Neuronal stem cell (in vitro differentiated cells): ENCODE measurements around the gene RPAIN.

Source experiments
- DNase-seq: peaks from one replicate; pipeline ENCODE4 v3.0.0-alpha.2; 2013; ENCODE audit warnings: low spot score
- H2AFZ ChIP-seq: one replicate; pipeline ENCODE4 v1.6.1; 2013; ENCODE audit warnings: mild to moderate bottlenecking, low read length, inconsistent platforms
- H2AK5ac ChIP-seq: 2 replicates; pipeline ENCODE4 v1.6.1; 2013; ENCODE audit warnings: low read depth, mild to moderate bottlenecking, inconsistent platforms, low read length, moderate library complexity, mixed read lengths
- H2BK120ac ChIP-seq: 2 replicates; pipeline ENCODE4 v1.6.1; 2013; ENCODE audit warnings: low read depth, mild to moderate bottlenecking, inconsistent platforms, low read length, moderate library complexity, mixed read lengths
- H2BK12ac ChIP-seq: one replicate; pipeline ENCODE4 v1.6.1; 2013; ENCODE audit warnings: low read length, inconsistent platforms
- H2BK15ac ChIP-seq: 2 replicates; pipeline ENCODE4 v1.6.1; 2013; ENCODE audit warnings: mild to moderate bottlenecking, low read length, inconsistent platforms, mixed read lengths
- H2BK5ac ChIP-seq: one replicate; pipeline ENCODE4 v1.6.1; 2013; ENCODE audit warnings: inconsistent platforms, mild to moderate bottlenecking, low read length, moderate library complexity
- H3K14ac ChIP-seq: one replicate; pipeline ENCODE4 v1.6.1; 2013; ENCODE audit warnings: low read length, inconsistent platforms
- H3K18ac ChIP-seq: 2 replicates; pipeline ENCODE4 v1.6.1; 2013; ENCODE audit warnings: low read length, inconsistent platforms
- H3K23ac ChIP-seq: 2 replicates; pipeline ENCODE4 v1.6.1; 2013; ENCODE audit warnings: low read depth, mild to moderate bottlenecking, mixed read lengths, low read length, inconsistent platforms; ENCODE audit not compliant: poor library complexity
- H3K27ac ChIP-seq: replicated peaks from 3 replicates; pipeline ENCODE4 v1.5.1; 2013; ENCODE audit warnings: low read length, inconsistent platforms
- H3K27me3 ChIP-seq, 3 experiments: 2 replicates each; pipeline ENCODE4 v1.6.1; 2013; ENCODE audit warnings: low read length in 3 of 3, mild to moderate bottlenecking in 2 of 3, inconsistent platforms in 1 of 3, low read depth in 1 of 3, mixed read lengths in 1 of 3, moderate library complexity in 1 of 3; ENCODE audit not compliant: control insufficient read depth in 3 of 3, insufficient read depth in 3 of 3
- H3K36me3 ChIP-seq, 2 donors: replicated peaks in 1 of 2; 2 replicates each; pipeline ENCODE4 v1.6.1; 2013; ENCODE audit warnings: low read length in 2 of 2; ENCODE audit not compliant: control insufficient read depth in 2 of 2, insufficient read depth in 2 of 2
- H3K4ac ChIP-seq: 2 replicates; pipeline ENCODE4 v1.6.1; 2013; ENCODE audit warnings: inconsistent platforms, mild to moderate bottlenecking, low read length, moderate library complexity
- H3K4me1 ChIP-seq, 2 donors: 1 replicate in 1 of 2; 2 replicates in 1 of 2; pipeline ENCODE4 v1.6.1; 2013; ENCODE audit warnings: low read length in 2 of 2, low read depth in 1 of 2; ENCODE audit not compliant: control insufficient read depth in 2 of 2, insufficient read depth in 1 of 2
- H3K4me2 ChIP-seq: one replicate; pipeline ENCODE4 v1.6.1; 2013; ENCODE audit warnings: mild to moderate bottlenecking, low read length, inconsistent platforms; ENCODE audit not compliant: insufficient read depth, poor library complexity, severe bottlenecking
- H3K4me3 ChIP-seq, 2 donors: 2 replicates each; pipeline ENCODE4 v1.5.1; 2013; ENCODE audit warnings: low read length in 2 of 2, mild to moderate bottlenecking in 2 of 2, inconsistent platforms in 1 of 2, moderate library complexity in 1 of 2
- H3K79me1 ChIP-seq: one replicate; pipeline ENCODE4 v1.6.1; 2013; ENCODE audit warnings: low read depth, mild to moderate bottlenecking, inconsistent platforms, low read length, moderate library complexity
- H3K9ac ChIP-seq: one replicate; pipeline ENCODE4 v1.6.1; 2013; ENCODE audit warnings: mild to moderate bottlenecking, low read depth, low read length, inconsistent platforms; ENCODE audit not compliant: poor library complexity
- H3K9me3 ChIP-seq, 2 donors: replicated peaks in 1 of 2; 2 replicates each; pipeline versions ENCODE3 to v1.6.1; 2013; ENCODE audit warnings: low read length in 2 of 2, mild to moderate bottlenecking in 2 of 2, inconsistent platforms in 1 of 2, low read depth in 1 of 2, mixed read lengths in 1 of 2, moderate library complexity in 1 of 2; ENCODE audit not compliant: control insufficient read depth in 2 of 2, insufficient read depth in 1 of 2
- H4K8ac ChIP-seq: one replicate; pipeline ENCODE4 v1.6.1; 2013; ENCODE audit warnings: low read depth, mild to moderate bottlenecking, inconsistent platforms, low read length, moderate library complexity
- H4K91ac ChIP-seq: one replicate; pipeline ENCODE4 v1.6.1; 2013; ENCODE audit warnings: low read length, low read depth, mild to moderate bottlenecking, inconsistent platforms; ENCODE audit not compliant: poor library complexity
- WGBS, 2 donors: extraction: QIAGEN DNeasy Blood & Tissue Kit; methylation state at CpG; one replicate each; pipeline ENCODE4 v1.1.7; 2013; ENCODE audit warnings: missing lambda C conversion rate in 2 of 2, mixed read lengths in 1 of 2; ENCODE audit not compliant: insufficient read length in 2 of 2, insufficient replicate concordance in 1 of 2; ENCODE audit errors: extremely low coverage in 2 of 2; 5-methylcytosine and 5-hydroxymethylcytosine counted together

RPAIN gene

DNA sequence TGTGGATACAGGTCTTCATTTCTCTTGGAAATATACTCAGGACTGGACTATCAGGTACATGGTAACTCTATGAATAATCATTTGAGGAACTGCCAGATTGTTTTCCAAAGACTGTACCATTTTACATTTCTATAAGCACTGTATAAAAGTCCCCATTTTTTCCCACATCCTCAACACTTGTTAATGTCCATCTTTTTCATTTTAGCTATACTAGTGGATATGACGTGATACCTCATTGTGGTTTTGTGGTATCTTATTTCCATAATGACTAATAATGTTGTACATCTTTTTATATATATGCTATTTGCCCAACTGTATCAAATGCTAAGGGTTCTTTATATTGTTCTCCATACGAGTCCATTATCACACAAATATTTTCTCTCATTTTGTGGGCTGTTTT, 23.4 kb upstream of the RPAIN start:
- H3K14ac ChIP-seq, result no peak overlapping the region
- H3K4me3 ChIP-seq, result no peak overlapping the region
- no peak overlapping the region for H2AFZ ChIP-seq
- no peaks in the 10 kb centered on the region for H3K79me1 ChIP-seq
- no peaks in the 10 kb centered on the region for H3K9me3 ChIP-seq
- no peak overlapping the region for H2BK12ac ChIP-seq
- H3K9ac ChIP-seq, result no peak overlapping the region
- no peak overlapping the region for H3K23ac ChIP-seq
- DNase-seq, result no peak
- no peak overlapping the region for H2BK15ac ChIP-seq
- no peak overlapping the region for H3K4ac ChIP-seq
- WGBS, 2 donors, result no CpG with 5 or more reads among the region's 2 CpGs
- H2AK5ac ChIP-seq, result no peak overlapping the region
- H2BK5ac ChIP-seq, result no peak overlapping the region
- no peak overlapping the region for H3K18ac ChIP-seq
- H2BK120ac ChIP-seq, result no peak overlapping the region
- no peaks in the 10 kb centered on the region for H3K4me1 ChIP-seq
- no peaks in the 10 kb centered on the region for H3K27me3 ChIP-seq
- H4K91ac ChIP-seq, result no peak overlapping the region
- H3K36me3 ChIP-seq, result peaks cover 25 to 93% of the 10 kb centered on the region in 2 donors
- H3K27ac ChIP-seq, result no peak overlapping the region
- no peak overlapping the region for H4K8ac ChIP-seq
- H3K4me2 ChIP-seq, result no peak overlapping the region

DNA sequence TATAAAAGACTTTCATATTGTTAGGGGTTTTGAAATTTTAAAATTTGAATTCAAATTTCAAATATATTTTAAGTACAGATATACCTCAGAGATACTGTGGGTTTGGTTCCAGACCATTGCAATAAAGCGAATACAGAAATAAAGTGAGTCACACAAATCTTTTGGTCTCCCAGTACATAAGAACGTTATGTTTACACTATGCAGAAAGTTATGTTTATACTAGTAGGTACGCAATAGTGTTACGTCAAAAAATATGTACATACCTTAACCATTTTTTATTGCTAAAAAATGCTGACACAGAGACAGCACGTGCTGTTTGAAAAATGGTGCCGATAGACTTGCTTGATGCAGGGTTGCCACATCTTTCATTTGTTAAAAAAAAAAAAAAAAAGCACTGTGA, 20.2 kb upstream of the RPAIN start:
- H3K4ac ChIP-seq, result no peak overlapping the region
- no peak overlapping the region for H3K18ac ChIP-seq
- H3K79me1 ChIP-seq, result no peaks in the 10 kb centered on the region
- WGBS, 2 donors, result no CpG with 5 or more reads among the region's 6 CpGs
- no peak overlapping the region for H2BK5ac ChIP-seq
- no peak overlapping the region for H2BK120ac ChIP-seq
- H3K9me3 ChIP-seq, result no peaks in the 10 kb centered on the region
- no peak overlapping the region for H4K8ac ChIP-seq
- DNase-seq, result no peak
- no peak overlapping the region for H3K23ac ChIP-seq
- no peak overlapping the region for H3K14ac ChIP-seq
- no peak overlapping the region for H2BK12ac ChIP-seq
- H3K27ac ChIP-seq, result no peak overlapping the region
- no peak overlapping the region for H2AFZ ChIP-seq
- H3K4me1 ChIP-seq, result no peaks in the 10 kb centered on the region
- H2BK15ac ChIP-seq, result no peak overlapping the region
- H3K4me2 ChIP-seq, result no peak overlapping the region
- H3K4me3 ChIP-seq, result no peak overlapping the region
- H4K91ac ChIP-seq, result no peak overlapping the region
- H3K9ac ChIP-seq, result no peak overlapping the region
- H3K27me3 ChIP-seq, result no peaks in the 10 kb centered on the region
- no peak overlapping the region for H2AK5ac ChIP-seq
- H3K36me3 ChIP-seq, result peaks cover 21 to 90% of the 10 kb centered on the region in 2 donors

DNA sequence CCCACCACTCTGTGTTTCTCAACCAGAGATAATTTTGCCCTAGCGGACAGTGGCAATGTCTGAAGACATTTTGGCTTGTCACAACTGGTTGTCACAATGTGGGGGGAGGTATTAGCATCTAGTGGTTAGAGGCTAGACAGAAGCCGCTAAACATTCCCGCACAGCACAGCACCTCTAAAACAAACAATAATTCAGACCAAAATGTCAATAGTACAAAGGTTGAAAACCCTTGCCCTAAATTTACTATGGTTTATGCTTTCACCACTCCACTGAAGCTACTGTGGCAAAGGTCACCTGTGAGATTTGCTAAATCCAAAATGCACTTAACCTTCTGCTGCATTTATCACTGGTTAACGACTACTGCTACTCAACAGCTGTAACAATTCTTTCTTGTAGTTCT, 14.6 kb upstream of the RPAIN start:
- H3K23ac ChIP-seq, result no peak overlapping the region
- no peak overlapping the region for H2BK12ac ChIP-seq
- H3K18ac ChIP-seq, result no peak overlapping the region
- no peaks in the 10 kb centered on the region for H3K4me1 ChIP-seq
- H3K79me1 ChIP-seq, result no peaks in the 10 kb centered on the region
- H3K4me3 ChIP-seq, result no peak overlapping the region
- no peak overlapping the region for H3K4me2 ChIP-seq
- no peaks in the 10 kb centered on the region for H3K27me3 ChIP-seq
- no CpG with 5 or more reads among the region's 4 CpGs for whole genome bisulfite sequencing, 2 donors
- H2AFZ ChIP-seq, result no peak overlapping the region
- no peak overlapping the region for H3K14ac ChIP-seq
- no peak overlapping the region for H4K91ac ChIP-seq
- H3K9me3 ChIP-seq, result no peaks in the 10 kb centered on the region
- DNase-seq, result no peak
- H2BK15ac ChIP-seq, result no peak overlapping the region
- H3K36me3 ChIP-seq, result peaks cover 41 to 94% of the 10 kb centered on the region in 2 donors
- H4K8ac ChIP-seq, result no peak overlapping the region
- no peak overlapping the region for H2BK5ac ChIP-seq
- no peak overlapping the region for H2AK5ac ChIP-seq
- H3K9ac ChIP-seq, result no peak overlapping the region
- H3K4ac ChIP-seq, result no peak overlapping the region
- no peak overlapping the region for H3K27ac ChIP-seq
- no peak overlapping the region for H2BK120ac ChIP-seq

DNA sequence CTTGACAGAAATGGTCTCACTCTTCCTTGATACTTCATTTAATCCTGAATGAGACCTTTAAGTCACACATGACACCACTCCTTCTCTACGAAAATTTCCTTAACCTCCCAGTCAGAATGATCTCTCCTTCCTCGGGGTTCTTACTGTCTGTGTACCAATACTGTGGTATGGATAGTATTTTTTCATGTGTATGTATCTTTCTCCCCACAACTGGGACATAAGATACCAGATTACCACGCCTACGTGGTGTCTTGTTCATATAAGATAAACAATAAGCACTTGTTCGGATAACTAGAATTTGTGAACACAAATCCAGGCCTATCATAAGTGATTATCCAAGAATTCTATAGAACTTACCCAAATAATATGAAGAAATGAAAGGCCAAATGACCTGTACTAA, 11.8 kb upstream of the RPAIN start:
- Histone ChIP-seq H2BK15ac (no peak overlapping the region), H3K27me3 (no peaks in the 10 kb centered on the region), H3K18ac (no peak overlapping the region), H2AK5ac (no peak overlapping the region), H3K79me1 (no peaks in the 10 kb centered on the region), H2BK120ac (no peak overlapping the region), H4K8ac (no peak overlapping the region), H3K9ac (no peak overlapping the region), H3K36me3 (peaks cover 48 to 95% of the 10 kb centered on the region in 2 donors), H3K9me3 (no peaks in the 10 kb centered on the region), H4K91ac (no peak overlapping the region), H3K23ac (no peak overlapping the region), H2AFZ (no peak overlapping the region), H3K4ac (no peak overlapping the region), H3K27ac (no peak overlapping the region), H3K4me1 (no peaks in the 10 kb centered on the region), H3K14ac (no peak overlapping the region), H3K4me3 (no peak overlapping the region), H3K4me2 (no peak overlapping the region), H2BK12ac (no peak overlapping the region), H2BK5ac (no peak overlapping the region)
- WGBS, 2 donors, result no CpG with 5 or more reads among the region's 5 CpGs
- no peak for DNase-seq
